NCI-H82 treated with DMSO at 0.1 percent for 48 hours (cell line): Measurements from ENCODE around the gene SLX4IP.
A peak's percentile ranks its signal among the peaks of the same experiment; 100 is the strongest.

Experiments used
- DNase-seq: peaks from one replicate; lab custom pipeline; 2025; ENCODE audit not compliant: unreplicated experiment; lab: John Stamatoyannopoulos, UW

Gene SLX4IP

DNA sequence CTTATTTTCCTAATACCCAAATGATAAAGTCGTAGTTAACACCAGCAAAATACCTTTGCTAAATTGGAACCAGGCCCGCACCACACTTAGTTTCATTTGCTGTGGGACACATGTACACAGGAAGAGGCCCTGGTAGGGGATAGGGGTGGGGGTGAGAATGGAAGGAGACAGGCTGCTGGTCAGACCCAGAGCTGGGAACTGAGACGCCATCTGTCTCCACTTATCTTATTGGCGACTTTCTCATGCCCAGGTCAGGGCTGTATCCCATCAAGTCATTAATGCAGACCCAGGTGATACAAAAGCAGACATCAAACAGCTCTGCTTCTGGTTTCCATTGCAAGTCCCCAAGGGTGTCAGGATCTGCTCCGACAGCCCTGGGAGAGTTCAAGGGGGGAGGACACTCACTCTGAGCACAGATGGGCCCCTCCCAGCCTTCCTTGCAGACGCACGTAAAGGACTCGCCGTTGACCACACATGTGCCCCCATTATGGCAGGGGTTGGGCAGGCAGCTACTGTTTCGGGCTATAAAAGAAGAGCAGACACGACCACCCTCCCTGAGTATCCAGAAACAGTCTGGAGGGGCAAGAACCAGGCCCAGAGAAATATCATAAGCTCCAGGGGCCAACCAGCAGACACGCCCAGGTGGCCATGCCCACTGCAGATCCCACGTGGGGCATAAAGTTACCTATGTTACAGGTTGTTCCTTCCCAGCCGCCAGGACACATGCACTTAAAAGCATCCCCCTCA is 209.5 kb downstream of the SLX4IP start:
- DNase-seq, result peak; percentile 68

DNA sequence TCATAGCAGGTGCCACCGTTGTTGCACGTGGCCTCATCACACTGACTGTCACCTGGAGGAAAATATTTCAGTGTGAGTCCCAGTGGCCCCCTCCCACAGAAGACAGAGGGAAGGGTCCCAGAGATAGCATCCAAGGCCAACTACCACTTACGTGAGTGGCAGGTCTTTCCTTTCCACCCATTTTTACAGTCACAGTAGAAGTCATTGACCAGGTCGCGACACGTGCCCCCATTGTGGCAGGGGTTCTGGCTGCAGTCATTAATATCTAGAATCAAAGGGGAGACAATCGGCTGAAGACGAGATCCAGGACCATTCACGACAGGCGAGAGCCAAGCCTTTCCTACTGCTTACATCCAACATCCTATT is 210.1 kb downstream of the SLX4IP start:
- no peak for DNase-seq

DNA sequence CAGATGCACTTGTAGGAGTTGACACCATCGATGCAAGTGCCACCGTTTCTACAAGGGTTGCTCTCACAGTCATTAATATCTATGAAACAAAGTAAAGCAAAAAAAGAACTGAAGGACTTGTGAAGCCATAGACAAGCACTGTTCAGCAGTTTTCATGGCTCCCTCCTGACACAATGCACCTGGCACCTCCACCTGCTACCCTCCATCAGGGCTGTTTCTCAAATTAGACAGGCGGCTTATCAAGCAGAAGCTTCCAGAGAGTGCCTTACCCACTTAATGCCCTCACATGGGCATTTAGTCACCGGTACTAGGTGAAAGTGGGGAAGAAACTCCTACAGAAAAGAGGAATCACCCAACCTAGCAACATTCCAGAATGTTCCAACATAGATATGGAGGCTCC is 210.9 kb downstream of the SLX4IP start:
- no peak for DNase-seq

DNA sequence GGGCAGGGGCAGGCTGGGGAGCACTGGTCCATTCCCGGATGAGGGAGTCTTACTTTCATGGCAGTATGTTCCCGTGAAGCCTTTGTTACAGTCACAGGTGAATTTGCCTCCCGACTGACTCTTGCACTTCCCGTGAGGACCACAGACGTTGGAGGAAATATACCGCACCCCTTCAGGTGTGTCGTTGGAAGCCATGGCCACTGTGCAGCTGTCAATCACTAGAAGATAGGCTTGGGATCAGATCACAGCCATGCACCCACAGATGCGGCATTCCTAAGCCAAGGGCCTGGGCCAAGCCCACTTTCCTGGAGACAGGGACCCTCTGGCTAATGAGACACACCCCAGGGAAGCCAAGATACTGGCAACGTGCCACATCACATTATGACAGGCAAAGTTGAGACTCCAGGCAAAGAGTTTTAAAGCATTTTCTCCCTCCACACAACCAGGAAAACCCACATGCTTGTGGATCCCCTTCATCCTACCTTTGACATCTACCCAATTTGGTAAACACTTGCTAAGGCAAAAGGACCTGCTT is 211.8 kb downstream of the SLX4IP start:
- no peak for DNase-seq

DNA sequence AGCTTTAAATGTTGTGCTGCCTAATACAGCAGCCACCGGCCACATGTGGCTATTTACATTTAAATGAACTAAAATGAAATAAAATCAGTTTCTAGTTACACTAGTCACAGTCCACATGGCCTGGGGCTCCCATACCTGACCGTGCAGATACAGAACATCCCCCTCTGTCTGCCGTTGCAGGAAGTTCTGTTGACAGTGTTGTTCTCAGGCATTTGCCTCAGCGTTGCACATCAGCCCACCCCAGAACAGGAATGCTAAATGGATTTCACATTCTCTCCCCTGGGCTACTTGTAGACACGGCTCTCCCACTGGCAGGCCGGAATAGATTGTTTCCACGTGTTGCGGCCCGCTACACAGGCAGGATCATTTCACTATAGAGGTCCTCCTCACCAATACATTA is 212.4 kb downstream of the SLX4IP start:
- DNase-seq, result peak; percentile 45

DNA sequence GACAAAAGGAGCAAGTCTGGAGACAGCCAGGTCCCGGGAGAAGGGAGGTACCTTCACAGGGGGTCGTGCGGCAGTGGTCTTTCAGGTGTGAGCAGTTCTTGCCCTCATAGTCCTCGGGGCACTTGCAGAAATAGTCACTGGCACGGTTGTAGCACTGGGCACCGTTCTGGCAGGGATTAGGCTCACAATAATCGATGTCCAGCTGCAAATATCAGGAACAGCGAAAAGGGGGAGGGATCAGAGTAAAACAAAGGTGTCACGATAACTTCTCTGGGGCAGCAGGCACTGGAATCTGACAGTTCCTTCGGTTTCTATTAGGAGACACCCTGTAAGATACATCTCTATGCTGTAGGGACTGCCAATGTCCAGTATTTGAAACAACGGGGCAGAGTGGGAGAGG is 212.8 kb downstream of the SLX4IP start:
- no peak for DNase-seq

DNA sequence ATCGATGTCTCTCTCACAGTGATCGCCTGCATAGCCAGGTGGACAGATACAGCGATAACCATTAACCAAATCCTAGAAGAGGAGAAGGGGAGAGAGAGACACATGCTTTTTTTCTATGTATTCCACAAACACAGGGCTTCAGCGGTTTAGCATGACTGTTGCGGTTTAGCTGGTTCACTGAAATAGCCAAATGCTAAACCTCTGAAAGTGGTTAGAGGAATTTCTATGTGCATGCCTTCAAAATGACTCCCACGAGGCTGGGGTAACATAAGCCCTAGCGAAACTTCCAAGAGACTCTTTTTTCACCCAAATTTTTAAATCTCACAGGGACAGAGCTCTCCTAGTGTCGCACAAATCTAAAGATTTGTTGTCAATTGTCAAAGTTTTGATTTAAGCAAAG is 213.5 kb downstream of the SLX4IP start:
- DNase-seq, result no peak

DNA sequence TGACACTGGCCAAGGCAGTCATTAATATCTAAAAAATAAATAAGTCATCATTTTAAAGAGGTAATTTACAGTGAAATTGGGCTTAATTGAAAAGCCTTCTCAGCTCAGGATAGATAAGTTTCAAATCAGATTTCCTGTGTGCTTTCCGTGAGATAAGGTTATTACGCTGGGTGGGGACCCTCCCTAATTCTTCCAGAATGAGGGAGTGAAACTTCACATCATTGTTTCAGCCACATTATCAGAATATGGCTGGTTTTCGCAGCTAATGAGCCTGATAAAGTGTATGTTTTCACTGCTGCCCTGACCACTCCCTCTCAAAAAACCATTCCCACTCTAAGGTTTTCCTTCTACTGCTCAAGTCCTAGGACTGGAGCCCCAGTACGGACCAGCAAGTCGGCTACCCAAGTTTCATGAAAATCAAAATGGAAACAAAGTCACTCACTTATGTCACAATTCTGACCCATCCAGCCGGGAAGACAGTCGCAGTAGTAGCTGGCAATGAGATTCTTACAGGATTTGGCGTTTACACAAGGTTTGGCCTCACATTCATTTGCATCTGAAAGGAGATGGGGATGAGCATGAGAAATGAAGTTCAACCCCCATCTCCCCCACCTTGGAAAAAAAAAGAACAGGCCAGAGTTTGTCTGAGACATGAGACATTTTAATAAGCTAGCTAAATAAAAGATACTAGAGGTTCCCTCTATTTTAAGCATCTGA is 214.1 kb downstream of the SLX4IP start:
- DNase-seq, result no peak

DNA sequence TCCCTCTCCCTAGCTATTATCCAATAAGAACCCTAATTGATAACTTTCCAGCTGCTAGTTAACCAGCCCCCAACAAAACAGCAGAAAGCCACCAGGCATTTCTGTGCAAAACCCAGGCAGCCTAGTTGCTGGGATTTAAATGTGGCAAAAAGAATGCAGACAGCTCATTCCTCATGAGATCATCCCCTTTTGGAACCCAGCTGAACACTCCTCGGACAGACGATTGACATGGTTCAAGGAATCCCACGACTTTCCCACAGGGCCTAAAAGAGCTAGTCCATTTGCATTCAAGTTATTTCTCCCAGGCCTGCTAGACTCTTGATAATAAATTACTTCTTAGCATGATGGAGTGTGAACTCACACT is 214.7 kb downstream of the SLX4IP start:
- DNase-seq, result peak; percentile 34

DNA sequence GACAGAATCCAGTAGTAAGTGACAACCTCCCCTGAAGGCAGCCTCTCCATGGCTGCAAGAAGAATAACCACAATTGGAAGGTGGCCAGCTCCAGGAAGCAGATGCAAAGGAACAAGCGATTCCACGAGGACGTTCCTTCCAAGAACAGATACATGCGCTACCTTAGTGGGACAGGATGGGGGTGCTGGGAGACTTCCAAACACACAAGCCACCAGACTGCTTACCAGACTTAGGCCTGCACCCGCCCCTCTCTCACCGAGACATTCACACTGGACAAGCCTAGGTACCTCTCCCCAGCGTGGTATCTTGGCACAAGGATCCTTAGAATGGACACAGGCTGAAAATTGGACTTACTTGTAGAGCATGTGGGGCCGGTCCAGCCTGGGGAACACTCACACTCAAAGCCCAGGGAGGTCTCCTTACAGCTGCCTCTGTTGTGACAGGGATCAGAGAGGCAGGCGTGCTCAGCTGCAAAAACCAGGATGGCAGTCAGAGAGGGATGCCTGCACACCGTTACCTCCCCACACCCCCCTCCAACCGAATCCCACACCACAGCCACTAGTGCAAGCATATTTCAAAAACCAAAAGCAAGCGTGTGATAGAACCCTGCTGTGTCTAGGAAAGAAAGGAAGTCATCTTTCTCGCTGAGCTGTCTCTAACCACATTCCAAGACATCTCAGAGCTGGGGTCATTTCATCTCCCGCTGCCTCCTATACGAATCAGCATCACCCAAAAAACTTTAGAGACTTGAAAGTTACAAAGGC is 216.3 kb downstream of the SLX4IP start:
- no peak for DNase-seq

DNA sequence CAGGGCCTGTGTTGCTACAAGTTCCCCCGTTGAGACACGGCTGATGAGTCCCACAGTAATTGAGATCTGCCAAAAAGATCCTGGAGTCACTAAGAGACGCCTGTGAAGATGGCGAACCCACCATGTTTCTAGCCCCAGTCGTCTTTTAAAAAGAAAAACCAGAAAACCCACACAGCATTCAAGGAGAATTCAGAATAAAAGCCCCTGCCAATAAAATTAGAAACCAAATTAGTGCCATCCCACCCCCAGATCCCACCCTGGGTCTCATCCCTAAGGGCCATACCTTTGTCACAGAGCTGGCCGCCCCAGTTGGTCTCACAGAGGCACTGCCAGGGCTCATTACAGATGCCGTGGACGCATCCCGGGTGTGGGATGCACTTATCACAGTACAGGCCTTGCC is 217.1 kb downstream of the SLX4IP start:
- DNase-seq, result no peak

DNA sequence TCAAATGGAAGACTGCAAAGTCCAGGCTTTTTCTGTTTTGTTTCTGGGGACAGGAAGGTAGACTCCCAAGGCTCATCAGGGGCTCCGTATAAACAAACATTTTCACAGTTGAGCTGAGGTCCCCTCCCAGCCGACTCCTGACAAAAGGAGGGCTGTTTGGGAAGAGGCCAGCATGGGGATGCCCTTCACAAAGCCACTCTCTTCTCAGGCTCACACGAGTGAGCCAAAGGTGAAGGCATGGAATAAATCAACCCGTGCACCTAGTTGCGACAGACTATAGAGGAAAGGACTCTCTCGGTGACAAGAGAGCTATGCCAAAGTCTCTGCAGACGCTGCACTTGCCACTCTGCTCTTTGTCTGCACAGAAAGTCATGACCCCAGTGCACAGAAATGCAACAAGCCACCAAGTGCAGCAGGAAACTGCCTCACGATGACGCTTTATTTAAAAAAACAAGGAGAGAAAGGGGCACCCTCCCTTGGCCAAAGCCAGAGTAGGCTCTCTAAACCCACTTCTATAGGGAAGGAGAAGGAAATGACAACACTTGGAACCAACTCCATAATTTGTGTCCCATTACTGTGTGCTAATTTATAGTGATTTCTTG is 217.7 kb downstream of the SLX4IP start:
- DNase-seq, result no peak

DNA sequence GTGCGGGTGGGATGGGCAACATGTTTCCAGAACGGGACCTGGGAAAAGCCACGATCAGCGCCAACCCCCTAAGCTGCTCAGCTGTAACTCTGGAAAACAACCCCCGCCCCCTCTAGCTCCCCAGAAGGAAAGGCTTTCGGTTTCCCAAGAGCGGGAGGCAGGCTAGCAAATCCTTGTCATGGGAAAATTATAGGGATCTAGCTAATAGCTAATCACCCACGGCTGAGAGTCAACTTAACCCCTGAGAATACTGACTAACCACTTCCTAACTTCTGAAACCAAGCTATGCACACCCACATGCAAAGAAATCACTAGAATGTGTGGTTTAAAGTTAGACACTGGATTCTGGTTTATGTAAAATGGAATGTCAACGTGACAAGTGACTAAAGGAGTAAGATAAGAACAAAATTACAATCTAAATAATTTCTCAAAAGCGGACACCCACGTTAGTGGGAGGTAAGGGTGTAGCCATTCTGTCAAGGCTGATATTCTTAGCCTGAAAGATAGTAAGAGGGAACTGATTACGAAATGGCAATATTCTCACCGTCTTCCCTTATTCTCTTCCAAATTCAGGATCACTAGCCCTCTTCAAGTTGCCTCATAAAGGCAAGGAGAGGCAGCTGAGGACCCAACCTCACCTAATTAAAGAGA is 218.6 kb downstream of the SLX4IP start:
- peak; percentile 16 for DNase-seq

DNA sequence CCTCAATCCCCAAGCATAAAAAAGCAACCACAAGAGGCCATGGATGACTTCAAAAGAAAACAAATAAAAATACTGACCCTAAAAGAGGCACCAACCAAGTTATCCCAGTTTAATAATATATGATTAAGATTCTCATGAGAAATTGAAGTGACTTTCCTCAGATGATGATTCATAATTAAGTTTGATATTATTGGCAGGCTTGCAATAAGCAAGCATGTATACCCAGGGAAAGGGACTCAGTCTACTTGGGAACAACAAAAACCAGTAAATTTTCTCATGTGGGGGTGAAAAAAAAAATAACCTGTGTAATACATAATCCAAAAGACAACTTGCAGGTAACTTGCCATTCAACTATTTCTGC is 219.1 kb downstream of the SLX4IP start:
- no peak for DNase-seq

DNA sequence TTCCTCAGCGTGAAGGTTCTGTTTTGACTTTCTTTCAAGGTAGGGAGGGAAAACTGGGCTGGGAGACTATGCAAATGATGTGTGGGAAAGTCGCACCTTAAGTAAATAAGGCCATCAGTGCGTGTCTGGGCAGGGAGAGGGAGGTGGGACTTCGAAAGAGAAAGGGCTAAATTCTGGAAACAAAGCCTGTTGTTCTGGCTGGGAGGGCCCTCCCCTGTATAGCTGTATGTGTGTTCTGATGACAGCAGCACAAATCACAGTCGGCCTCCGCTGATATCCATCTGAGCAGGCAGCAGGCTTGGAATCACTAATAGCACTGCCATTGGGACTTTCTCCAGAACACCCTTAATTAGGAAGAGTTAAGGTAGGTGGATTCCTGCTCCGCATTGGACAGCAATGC is 219.5 kb downstream of the SLX4IP start:
- no peak for DNase-seq

DNA sequence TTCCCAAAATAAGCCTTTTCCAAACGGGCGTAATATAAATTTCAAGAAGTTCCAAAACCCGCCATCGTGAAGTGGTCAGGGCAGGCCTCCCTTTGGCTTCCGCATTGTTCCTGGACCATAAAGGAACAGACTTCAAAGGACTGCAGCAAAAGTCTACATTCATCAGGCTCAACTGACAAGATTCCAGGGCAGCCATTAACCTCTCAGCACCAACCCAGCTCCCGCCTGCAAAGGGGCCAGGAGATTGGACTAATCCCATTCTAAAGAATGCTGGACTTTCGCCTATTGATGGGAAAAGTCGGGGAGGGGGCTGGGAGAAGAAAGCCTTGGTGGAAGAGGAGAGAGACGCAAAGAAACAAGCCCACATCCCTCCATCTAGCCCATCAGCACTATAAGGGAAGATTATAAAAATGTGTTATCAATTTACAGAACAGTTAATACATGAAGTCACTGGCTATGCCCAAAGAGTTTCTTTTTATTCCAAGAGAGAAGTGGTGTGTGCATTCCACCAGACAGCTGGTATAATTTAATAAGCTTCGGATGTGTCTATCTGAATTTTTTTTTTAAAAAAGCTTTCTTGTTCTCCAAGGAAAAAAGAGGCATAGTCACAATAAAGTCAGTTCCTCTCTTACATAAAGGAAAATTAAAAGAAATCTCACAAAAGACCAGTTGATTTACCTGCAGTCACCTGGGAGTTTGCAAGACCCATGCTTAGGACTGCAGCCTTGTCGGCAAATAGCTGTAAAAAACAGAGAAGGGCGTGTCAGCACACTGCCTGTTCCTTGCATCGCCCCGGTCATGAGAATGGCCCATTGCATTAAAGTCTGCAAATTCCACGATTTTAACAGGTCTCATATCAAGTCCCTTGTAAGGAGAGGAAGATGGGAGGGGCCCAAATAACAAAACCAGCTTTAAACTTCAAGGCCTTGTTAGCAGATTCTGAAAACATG is 220.9 kb downstream of the SLX4IP start:
- DNase-seq, result no peak

DNA sequence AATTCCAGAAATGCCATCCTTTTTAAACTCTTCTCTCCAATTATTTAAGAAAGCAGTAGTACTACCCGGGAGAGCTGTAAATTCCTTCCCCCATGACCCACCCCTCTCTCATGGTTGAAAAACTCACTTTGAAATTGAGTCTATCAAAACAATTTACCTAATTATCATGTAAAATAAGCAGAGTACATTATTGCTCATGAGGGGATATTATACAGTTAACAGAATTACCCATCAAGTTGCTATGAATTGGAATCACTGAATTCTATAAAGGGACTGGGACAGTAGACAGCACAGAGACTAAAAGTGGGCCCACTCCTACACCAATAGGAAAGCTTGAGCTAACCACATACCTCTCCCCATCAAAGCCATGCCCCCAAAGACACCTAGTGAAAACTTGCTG is 222.3 kb downstream of the SLX4IP start:
- no peak for DNase-seq

DNA sequence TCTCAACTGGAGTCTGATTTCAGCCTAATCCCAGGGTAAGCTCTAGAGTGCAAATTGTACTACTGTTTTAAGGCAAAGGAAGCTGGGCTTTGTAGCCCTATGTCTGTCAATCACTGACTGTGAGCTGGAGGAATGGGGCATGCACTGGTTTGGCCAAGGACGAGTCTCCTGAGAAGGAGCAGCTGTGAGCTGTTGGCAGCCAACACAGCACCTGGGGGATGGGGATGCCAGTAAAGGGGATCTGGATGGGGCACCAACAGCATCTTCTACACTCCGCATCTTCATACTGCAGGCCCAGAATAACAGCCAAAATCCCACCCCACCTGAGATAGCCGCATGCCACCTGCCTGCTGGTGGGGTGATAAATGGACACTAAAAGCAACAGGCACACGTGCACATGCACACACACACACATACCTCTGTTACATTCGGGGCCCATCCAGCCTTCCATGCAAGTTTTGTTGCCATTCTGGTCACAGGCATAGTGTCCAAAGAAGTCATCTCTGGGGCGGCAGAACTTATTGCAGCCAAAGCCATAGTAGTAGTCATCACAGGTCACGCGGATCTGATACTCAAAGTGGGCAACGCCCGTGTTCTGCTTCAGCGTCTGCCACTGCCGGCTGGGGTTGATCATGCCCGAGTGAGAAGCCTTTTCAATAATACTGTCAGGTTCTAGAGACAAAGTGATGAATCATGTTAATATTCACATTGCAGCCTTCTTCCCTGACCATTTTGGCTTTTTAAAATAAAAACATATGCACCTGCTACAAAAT is 223.1 kb downstream of the SLX4IP start:
- no peak for DNase-seq
